IPS DF 6.9 (cell line): ENCODE measurements around the gene GEMIN4.
"Not testable (repeated sequence)": the region's sequence is repeated elsewhere in the genome, so short reads cannot be mapped to it uniquely, and the experiment has no call there.

Experiments used
- DNase-seq: peaks from one replicate; pipeline ENCODE4 v3.0.0-alpha.2; 2013; ENCODE audit warnings: low read depth, low spot score
- H3K27ac ChIP-seq: one replicate; pipeline ENCODE4 v1.5.1; 2013; ENCODE audit warnings: low read length, control low read depth
- H3K27me3 ChIP-seq: 2 replicates; pipeline ENCODE4 v1.6.1; 2013; ENCODE audit warnings: mild to moderate bottlenecking, low read length; ENCODE audit not compliant: control insufficient read depth, insufficient read depth
- H3K36me3 ChIP-seq: 2 replicates; pipeline ENCODE4 v1.6.1; 2013; ENCODE audit warnings: low read length; ENCODE audit not compliant: control insufficient read depth, insufficient read depth
- H3K4me1 ChIP-seq: 2 replicates; pipeline ENCODE4 v1.6.1; 2013; ENCODE audit warnings: low read length; ENCODE audit not compliant: control insufficient read depth, insufficient read depth
- H3K4me3 ChIP-seq: 2 replicates; pipeline ENCODE4 v1.5.1; 2013; ENCODE audit warnings: mild to moderate bottlenecking, low read length
- H3K9me3 ChIP-seq: 2 replicates; pipeline ENCODE4 v1.6.1; 2013; ENCODE audit warnings: low read length, inconsistent platforms; ENCODE audit not compliant: control insufficient read depth, insufficient read depth
- WGBS: extraction: QIAGEN DNeasy Blood & Tissue Kit; methylation state at CpG from one replicate; pipeline ENCODE4 v1.1.7; 2013; ENCODE audit warnings: mixed read lengths, missing lambda C conversion rate; ENCODE audit not compliant: insufficient read length, insufficient coverage; 5-methylcytosine and 5-hydroxymethylcytosine counted together

GEMIN4 gene

GRCh38 chr17:778096-778495 lies 26.0 kb upstream of the GEMIN4 start:
- Histone ChIP-seq H3K36me3 (peaks cover 6% of the 10 kb centered on the region; the same call in 1 of the 2 replicates), H3K4me1 (peaks cover 2% of the 10 kb centered on the region; the same call in 1 of the 2 replicates), H3K27ac (no peak overlapping the region), H3K9me3 (no peaks in the 10 kb centered on the region), H3K27me3 (no peaks in the 10 kb centered on the region), H3K4me3 (no peak overlapping the region)
- WGBS: no CpG with 5 or more reads among the region's 11 CpGs
- DNase-seq: no peak

DNA sequence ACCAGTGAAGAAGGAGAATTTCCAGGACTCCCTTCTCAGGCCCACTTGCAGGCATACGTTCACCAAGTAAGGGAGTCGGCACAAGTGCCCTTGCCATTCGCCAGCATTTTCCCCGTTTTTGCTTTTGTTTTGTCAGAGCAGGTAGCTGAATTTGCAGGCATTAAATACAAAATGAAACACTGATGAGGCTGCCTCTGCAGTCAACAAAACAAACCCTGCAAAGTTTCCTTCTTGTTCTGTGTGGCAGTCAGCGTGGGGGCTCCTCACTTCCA lies 22.2 kb upstream of the GEMIN4 start:
- H3K4me3 ChIP-seq: no peak overlapping the region
- peaks cover 16% of the 10 kb centered on the region for H3K36me3 ChIP-seq
- H3K27me3 ChIP-seq: no peaks in the 10 kb centered on the region
- H3K9me3 ChIP-seq: no peaks in the 10 kb centered on the region
- H3K4me1 ChIP-seq: no peaks in the 10 kb centered on the region
- no CpG with 5 or more reads among the region's 5 CpGs for WGBS
- H3K27ac ChIP-seq: no peak overlapping the region
- no peak for DNase-seq

GRCh38 chr17:773467-774312 lies 21.6 kb upstream of the GEMIN4 start:
- Histone ChIP-seq H3K36me3 (peaks cover 16% of the 10 kb centered on the region), H3K4me1 (no peaks in the 10 kb centered on the region), H3K4me3 (no peak overlapping the region), H3K27ac (no peak overlapping the region), H3K9me3 (no peaks in the 10 kb centered on the region), H3K27me3 (no peaks in the 10 kb centered on the region)
- DNase-seq: no peak
- no CpG with 5 or more reads among the region's 14 CpGs for WGBS

GRCh38 chr17:773016-773415 lies 21.0 kb upstream of the GEMIN4 start:
- Histone ChIP-seq H3K27ac (no peak overlapping the region), H3K4me3 (no peak overlapping the region), H3K4me1 (no peaks in the 10 kb centered on the region), H3K27me3 (no peaks in the 10 kb centered on the region), H3K36me3 (peaks cover 16% of the 10 kb centered on the region), H3K9me3 (no peaks in the 10 kb centered on the region)
- no peak for DNase-seq
- WGBS: no CpG with 5 or more reads among the region's 5 CpGs

- Histone ChIP-seq H3K4me3 (no peak overlapping the region), H3K4me1 (no peaks in the 10 kb centered on the region), H3K27me3 (no peaks in the 10 kb centered on the region), H3K27ac (no peak overlapping the region), H3K9me3 (no peaks in the 10 kb centered on the region), H3K36me3 (peaks cover 16% of the 10 kb centered on the region)
- WGBS: no CpG with 5 or more reads among the region's 3 CpGs
- no peak for DNase-seq
Measured at GRCh38 chr17:767076-767475, 15.0 kb upstream of the GEMIN4 start.

DNA sequence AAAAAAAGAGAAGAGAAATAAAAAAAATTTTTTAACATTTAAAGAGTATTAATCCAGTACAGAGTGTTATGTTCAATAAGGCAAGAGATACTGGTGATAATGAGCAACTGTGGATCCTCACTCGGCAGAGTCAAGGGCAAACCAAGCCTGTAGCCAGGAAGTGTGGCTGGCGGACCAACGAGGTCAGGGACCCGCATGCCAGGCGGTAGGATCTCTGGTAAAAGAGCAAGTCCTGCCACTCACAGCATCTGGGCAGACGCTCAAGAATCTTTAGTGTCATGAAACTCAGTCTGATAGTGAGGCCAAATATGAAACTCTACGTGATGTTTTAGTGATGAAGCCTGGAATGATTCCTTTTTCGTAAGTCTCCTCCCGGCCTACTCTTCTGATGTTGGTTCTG lies 8.3 kb upstream of the GEMIN4 start:
- Histone ChIP-seq H3K27ac (no peak overlapping the region), H3K4me3 (no peak overlapping the region), H3K27me3 (no peaks in the 10 kb centered on the region), H3K4me1 (no peaks in the 10 kb centered on the region), H3K9me3 (no peaks in the 10 kb centered on the region), H3K36me3 (peaks cover 11% of the 10 kb centered on the region; the same call in 1 of the 2 replicates)
- no peak for DNase-seq
- no CpG with 5 or more reads among the region's 9 CpGs for WGBS

DNA sequence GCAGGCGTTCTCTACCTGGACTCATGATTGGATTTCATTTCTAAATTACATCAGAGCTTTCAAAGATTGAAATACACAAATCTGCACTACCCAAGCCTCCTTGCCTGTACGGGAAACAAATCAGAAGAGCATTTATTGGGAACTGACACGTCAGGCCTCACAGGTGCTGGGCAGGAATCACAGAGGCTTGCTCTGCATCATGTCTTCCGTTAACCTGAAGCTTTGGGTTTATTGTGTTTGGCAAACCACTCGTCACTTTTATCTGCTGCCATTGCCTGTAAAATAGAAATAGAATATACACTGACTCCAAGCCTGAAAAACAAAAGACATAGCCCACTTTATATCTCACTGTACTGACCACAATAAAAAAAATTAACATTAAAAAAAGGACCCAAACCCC lies 7.9 kb upstream of the GEMIN4 start:
- Histone ChIP-seq H3K9me3 (no peaks in the 10 kb centered on the region), H3K4me1 (no peaks in the 10 kb centered on the region), H3K27ac (no peak overlapping the region), H3K36me3 (peaks cover 7% of the 10 kb centered on the region; the same call in 1 of the 2 replicates), H3K27me3 (no peaks in the 10 kb centered on the region), H3K4me3 (no peak overlapping the region)
- no CpG with 5 or more reads among the region's 5 CpGs for WGBS
- no peak for DNase-seq

GRCh38 chr17:756010-756567 lies 4.0 kb upstream of the GEMIN4 start:
- H3K27ac ChIP-seq, H3K9me3 ChIP-seq, H3K4me3 ChIP-seq, H3K36me3 ChIP-seq, DNase-seq, H3K27me3 ChIP-seq, H3K4me1 ChIP-seq: not testable (repeated sequence)
- WGBS: no CpG with 5 or more reads among the region's 15 CpGs

DNA sequence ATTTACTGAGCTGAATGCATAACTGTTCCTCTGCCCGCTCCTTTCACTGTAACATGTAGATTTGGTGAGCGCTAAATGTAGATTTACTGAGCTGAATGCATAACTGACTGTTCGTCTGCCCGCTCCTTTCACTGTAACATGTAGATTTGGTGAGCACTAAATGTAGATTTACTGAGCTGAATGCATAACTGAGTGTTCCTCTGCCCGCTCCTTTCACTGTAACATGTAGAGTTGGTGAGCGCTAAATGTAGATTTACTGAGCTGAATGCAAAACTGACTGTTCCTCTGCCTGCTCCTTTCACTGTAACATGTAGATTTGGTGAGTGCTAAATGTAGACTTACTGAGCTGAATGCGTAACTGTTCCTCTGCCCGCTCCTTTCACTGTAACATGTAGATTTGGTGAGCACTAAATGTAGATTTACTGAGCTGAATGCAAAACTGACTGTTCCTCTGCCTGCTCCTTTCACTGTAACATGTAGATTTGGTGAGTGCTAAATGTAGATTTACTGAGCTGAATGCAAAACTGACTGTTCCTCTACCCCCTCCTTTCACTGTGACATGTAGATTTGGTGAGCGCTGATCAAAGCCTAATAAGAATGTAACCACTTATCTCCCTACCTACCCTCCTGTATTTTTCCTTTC lies 3.4 kb upstream of the GEMIN4 start:
- H3K4me3 ChIP-seq, H3K4me1 ChIP-seq, H3K27me3 ChIP-seq, H3K27ac ChIP-seq, H3K9me3 ChIP-seq, H3K36me3 ChIP-seq, DNase-seq: not testable (repeated sequence)
- WGBS: no CpG with 5 or more reads among the region's 9 CpGs

DNA sequence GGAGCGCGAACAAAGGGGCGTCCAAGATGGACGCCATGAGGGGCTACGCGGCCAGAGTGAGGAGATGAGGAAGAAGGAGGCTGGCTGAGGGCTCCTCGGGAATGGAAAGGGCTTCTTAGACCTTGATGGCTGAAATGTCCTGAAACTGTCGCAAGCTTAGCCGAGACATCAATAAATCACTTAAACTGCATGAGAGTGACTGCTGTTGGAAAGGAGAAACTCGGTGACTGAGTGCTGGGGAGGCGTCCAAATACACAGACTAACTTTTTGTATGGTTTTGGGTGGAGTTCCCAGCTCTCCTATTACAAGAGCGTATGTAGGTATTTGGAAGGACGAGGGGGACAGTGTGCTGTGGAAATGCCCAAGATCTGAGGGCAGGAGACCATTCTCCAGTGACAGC lies 1.4 kb upstream of the GEMIN4 start:
- H3K36me3 ChIP-seq: peaks cover 2% of the 10 kb centered on the region; the same call in 1 of the 2 replicates
- H3K4me3 ChIP-seq: no peak overlapping the region
- H3K4me1 ChIP-seq: no peaks in the 10 kb centered on the region; the same call in 1 of the 2 replicates
- DNase-seq: no peak
- no peaks in the 10 kb centered on the region for H3K9me3 ChIP-seq
- H3K27ac ChIP-seq: no peak overlapping the region
- no peaks in the 10 kb centered on the region for H3K27me3 ChIP-seq
- no CpG with 5 or more reads among the region's 13 CpGs for WGBS
